ENCODE results near the gene ZNF644.

Gene ZNF644

GRCh38 chr1:90969241-90969640, 52.6 kb downstream of the ZNF644 start:
- no peak overlapping the region for H3K4me3 ChIP-seq (ENCODE audit: low read length)
- no peak for TF ChIP-seq CTCF (conservative IDR thresholded peaks at IDR 0.05; ENCODE audit: low read depth, low read length)
- no peak for DNase-seq (ENCODE audit: low read depth)

GRCh38 chr1:90964444-90965035, 57.3 kb downstream of the ZNF644 start:
- TF ChIP-seq CTCF (conservative IDR thresholded peaks at IDR 0.05; ENCODE audit: low read depth, low read length): peak; percentile 33
- H3K4me3 ChIP-seq (ENCODE audit: low read length): no peak overlapping the region
- no peak for DNase-seq (ENCODE audit: low read depth)

- no peak overlapping the region for H3K4me3 ChIP-seq (ENCODE audit: low read length)
- TF ChIP-seq CTCF (conservative IDR thresholded peaks at IDR 0.05; ENCODE audit: low read depth, low read length): no peak
- no peak for DNase-seq (ENCODE audit: low read depth)
Observed at GRCh38 chr1:90963651-90964050, 58.2 kb downstream of the ZNF644 start.

- no peak overlapping the region for H3K4me3 ChIP-seq (ENCODE audit: low read length)
- no peak for DNase-seq (ENCODE audit: low read depth)
- TF ChIP-seq CTCF (conservative IDR thresholded peaks at IDR 0.05; ENCODE audit: low read depth, low read length): no peak
Observed at GRCh38 chr1:90963236-90963635, 58.6 kb downstream of the ZNF644 start.

- no peak for TF ChIP-seq CTCF (conservative IDR thresholded peaks at IDR 0.05; ENCODE audit: low read depth, low read length)
Observed at GRCh38 chr1:90959352-90960206, 62.3 kb downstream of the ZNF644 start.

GRCh38 chr1:90957497-90957896, 64.3 kb downstream of the ZNF644 start:
- TF ChIP-seq CTCF (conservative IDR thresholded peaks at IDR 0.05; ENCODE audit: low read depth, low read length): no peak
- no peak for DNase-seq (ENCODE audit: low read depth)

More at GRCh38 chr1:90959352-90960206, 62.3 kb downstream of the ZNF644 start:
- no peak for DNase-seq (ENCODE audit: low read depth)
- H3K4me3 ChIP-seq (ENCODE audit: low read length): no peak overlapping the region

GRCh38 chr1:90955769-90956168, 66.1 kb downstream of the ZNF644 start:
- no peak overlapping the region for H3K4me3 ChIP-seq (ENCODE audit: low read length)
- no peak for DNase-seq (ENCODE audit: low read depth)
- no peak for TF ChIP-seq CTCF (conservative IDR thresholded peaks at IDR 0.05; ENCODE audit: low read depth, low read length)

More at GRCh38 chr1:90957497-90957896, 64.3 kb downstream of the ZNF644 start:
- no peak overlapping the region for H3K4me3 ChIP-seq (ENCODE audit: low read length)
